Uterus (tissue), 4 donors: ENCODE data around the gene NFIA. TPM values are rescaled to one million over a fixed set of nuclear protein-coding genes. Genes with fewer than 3 reads are reported as not detected.
A peak's percentile ranks its signal among the peaks of the same experiment; 100 is the strongest.

Source experiments
- DNase-seq, 2 donors: peaks; one replicate each; pipeline ENCODE4 v3.0.0-alpha.2; 2019 to 2020
- H3K27ac ChIP-seq, 2 donors: fragments of 200-600 bp; sonication (generic); 1 replicate in 1 of 2; 2 replicates in 1 of 2; pipeline ENCODE4 v1.5.1; 2016 to 2018
- H3K27me3 ChIP-seq, 2 donors: fragments of 200-600 bp; sonication (generic); one replicate each; pipeline ENCODE4 v1.5.1; 2018 to 2019; ENCODE audit warnings: control low read depth in 1 of 2
- H3K36me3 ChIP-seq, 2 donors: fragments of 200-600 bp; sonication (generic); one replicate each; pipeline ENCODE4 v1.5.1; 2019; ENCODE audit warnings: control low read depth in 1 of 2
- H3K4me1 ChIP-seq, 2 donors: fragments of 200-600 bp; sonication (generic); one replicate each; pipeline ENCODE4 v1.5.1; 2018 to 2019; ENCODE audit warnings: control low read depth in 1 of 2
- H3K4me3 ChIP-seq, 2 donors: fragments of 200-600 bp; sonication (generic); 1 replicate in 1 of 2; 2 replicates in 1 of 2; pipeline ENCODE4 v1.5.1; 2018 to 2019; ENCODE audit warnings: mild to moderate bottlenecking in 1 of 2
- H3K9me3 ChIP-seq, 2 donors: fragments of 200-600 bp; sonication (generic); one replicate each; pipeline ENCODE4 v1.5.1; 2019; ENCODE audit warnings: control low read depth in 1 of 2
- CTCF ChIP-seq, 4 experiments: fragments of 200-600 bp in 2 of 4; fragments of 450-650 bp in 2 of 4; sonication (generic) in 2 of 4; IDR thresholded peaks; one replicate each; pipeline ENCODE4 v1.5.1; 2016 to 2019; ENCODE audit warnings: antibody characterized with exemption in 4 of 4, mild to moderate bottlenecking in 2 of 4, moderate library complexity in 1 of 4
- POLR2A ChIP-seq, 2 donors: fragments of 450-650 bp; IDR thresholded peaks; one replicate each; pipeline ENCODE4 v1.6.1; 2016; ENCODE audit warnings: antibody characterized with exemption in 2 of 2, mild to moderate bottlenecking in 1 of 2, moderate library complexity in 1 of 2
- intact Hi-C: fragments of 100-400 bp; cut with DNase I; formaldehyde crosslinking; loops from one replicate; pipeline ENCODE4 v1.15.1; 2023; ENCODE audit warnings: low total_unique reads
- total RNA-seq, 4 donors: library from RNA; depleted of rRNA in 3 of 4; stranded (reverse); fragments of >200 nt in 3 of 4; gene quantifications; one replicate each; pipeline versions ENCODE4 v1.1.0 to v1.2.4, GENCODE V29; 2014 to 2023
- donor health status: DM: yes; HTN: yes; CAD: no.

NFIA gene
- total RNA-seq, 4 donors from 2014 or later = 49.2 to 116 (median 64.9) TPM

GRCh38 chr1:61294930-61295329 is 212.6 kb downstream of the NFIA start:
- Histone ChIP-seq H3K4me3 (no peak overlapping the region), H3K36me3 (no peaks in the 10 kb centered on the region), H3K9me3 (no peaks in the 10 kb centered on the region), H3K4me1 (no peaks in the 10 kb centered on the region), H3K27me3 (no peaks in the 10 kb centered on the region), H3K27ac (no peak overlapping the region)
- intact Hi-C loops = no loop called here
- no peak for DNase-seq
- TF ChIP-seq POLR2A (IDR thresholded peaks at IDR 0.05) = no peak
- TF ChIP-seq CTCF (IDR thresholded peaks at IDR 0.05) = no peak

GRCh38 chr1:61295818-61296537 is 213.6 kb downstream of the NFIA start:
- H3K4me1 ChIP-seq = no peaks in the 10 kb centered on the region
- TF ChIP-seq POLR2A (IDR thresholded peaks at IDR 0.05) (no peak), CTCF (IDR thresholded peaks at IDR 0.05) (no peak)

GRCh38 chr1:61297887-61298286 is 215.5 kb downstream of the NFIA start:
- Histone ChIP-seq H3K27ac (no peak overlapping the region), H3K36me3 (no peaks in the 10 kb centered on the region), H3K4me3 (no peak overlapping the region), H3K27me3 (no peaks in the 10 kb centered on the region), H3K4me1 (peaks cover 0 to 3% of the 10 kb centered on the region in 2 donors), H3K9me3 (no peaks in the 10 kb centered on the region)
- no peak for DNase-seq
- TF ChIP-seq CTCF (IDR thresholded peaks at IDR 0.05) = no peak
- no peak for TF ChIP-seq POLR2A (IDR thresholded peaks at IDR 0.05)
- intact Hi-C loops = no loop called here

More at GRCh38 chr1:61295818-61296537, 213.6 kb downstream of the NFIA start:
- intact Hi-C loops = no loop called here
- DNase-seq = no peak
- H3K27ac ChIP-seq = no peak overlapping the region
- no peaks in the 10 kb centered on the region for H3K27me3 ChIP-seq
- H3K36me3 ChIP-seq = no peaks in the 10 kb centered on the region
- no peak overlapping the region for H3K4me3 ChIP-seq
- no peaks in the 10 kb centered on the region for H3K9me3 ChIP-seq

GRCh38 chr1:61299463-61299862 is 217.1 kb downstream of the NFIA start:
- H3K4me1 ChIP-seq = peaks cover 0 to 3% of the 10 kb centered on the region in 2 donors

More at GRCh38 chr1:61299463-61299862, 217.1 kb downstream of the NFIA start:
- Histone ChIP-seq H3K9me3 (no peaks in the 10 kb centered on the region), H3K4me3 (no peak overlapping the region), H3K27me3 (no peaks in the 10 kb centered on the region), H3K27ac (peak overlapping the region; percentile 34 to 62), H3K36me3 (no peaks in the 10 kb centered on the region)
- no peak for DNase-seq
- no peak for TF ChIP-seq CTCF (IDR thresholded peaks at IDR 0.05)
- TF ChIP-seq POLR2A (IDR thresholded peaks at IDR 0.05) = no peak
- intact Hi-C loops = no loop called here
